NCI-H2196 (cell line): ENCODE results near the gene TSC22D1.

Source experiments
- DNase-seq: peaks from one replicate; lab custom pipeline; 2025; ENCODE audit not compliant: unreplicated experiment; lab: John Stamatoyannopoulos, UW

TSC22D1 gene

GRCh38 chr13:44388427-44389059, 187.6 kb downstream of the TSC22D1 start:
- no peak for DNase-seq

GRCh38 chr13:44386913-44387556, 189.1 kb downstream of the TSC22D1 start:
- no peak for DNase-seq

DNA sequence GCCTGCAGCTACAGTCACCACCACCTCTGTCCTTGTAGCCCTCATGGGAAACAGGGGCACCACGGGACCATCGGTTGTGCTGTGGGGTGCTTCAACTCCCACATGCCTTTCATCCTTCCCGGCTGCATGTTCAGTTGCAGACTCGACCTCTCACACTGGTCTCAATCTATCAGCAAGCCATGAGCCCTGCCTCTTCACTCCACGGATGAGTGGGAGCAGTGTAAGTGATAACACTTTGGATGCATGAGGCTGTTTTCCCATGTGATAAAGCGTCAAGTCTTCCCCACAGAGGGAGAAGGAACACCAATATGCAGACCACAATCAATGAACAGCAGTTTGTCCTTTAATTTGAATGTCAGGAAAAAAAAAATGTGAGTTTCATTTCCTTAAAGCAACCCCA, 190.3 kb downstream of the TSC22D1 start:
- no peak for DNase-seq

DNA sequence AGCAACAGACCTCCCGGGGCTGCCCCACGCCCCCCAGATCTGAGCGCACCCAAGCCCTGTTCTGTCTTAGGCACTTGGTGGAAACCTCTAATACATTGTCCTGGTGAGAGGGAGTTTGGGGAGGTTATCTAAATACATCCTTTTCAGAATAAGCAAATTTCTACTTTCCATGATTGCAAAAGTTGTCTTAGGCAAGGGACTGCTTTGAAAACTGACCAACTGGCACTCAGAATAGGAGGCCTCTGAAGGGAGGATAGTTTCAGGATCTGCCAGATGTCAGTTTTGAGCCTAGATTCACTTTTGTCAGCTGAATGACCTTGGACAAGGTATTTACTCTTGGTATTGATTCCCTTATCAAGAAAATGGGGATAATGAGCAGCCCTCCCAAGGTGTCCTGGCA, 190.7 kb downstream of the TSC22D1 start:
- no peak for DNase-seq

DNA sequence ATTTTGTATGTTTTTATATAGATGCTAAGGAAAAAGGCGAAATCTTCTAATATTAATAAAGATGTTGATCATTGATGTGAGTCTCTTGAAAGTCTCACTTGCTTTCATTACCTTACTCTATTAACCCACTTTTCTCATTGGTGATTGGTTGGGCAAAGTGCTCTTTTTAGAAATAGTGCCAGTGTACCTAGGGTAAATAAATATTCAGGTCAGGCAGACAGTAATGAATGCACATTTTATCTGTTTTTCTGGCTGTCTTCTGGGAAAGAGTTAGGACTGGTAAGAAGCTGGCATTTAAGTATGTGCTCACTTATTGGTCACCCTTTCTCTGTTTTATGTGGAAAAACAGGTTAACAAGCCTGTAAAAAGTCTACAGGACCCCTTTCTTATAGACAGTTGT, 191.4 kb downstream of the TSC22D1 start:
- DNase-seq: no peak

DNA sequence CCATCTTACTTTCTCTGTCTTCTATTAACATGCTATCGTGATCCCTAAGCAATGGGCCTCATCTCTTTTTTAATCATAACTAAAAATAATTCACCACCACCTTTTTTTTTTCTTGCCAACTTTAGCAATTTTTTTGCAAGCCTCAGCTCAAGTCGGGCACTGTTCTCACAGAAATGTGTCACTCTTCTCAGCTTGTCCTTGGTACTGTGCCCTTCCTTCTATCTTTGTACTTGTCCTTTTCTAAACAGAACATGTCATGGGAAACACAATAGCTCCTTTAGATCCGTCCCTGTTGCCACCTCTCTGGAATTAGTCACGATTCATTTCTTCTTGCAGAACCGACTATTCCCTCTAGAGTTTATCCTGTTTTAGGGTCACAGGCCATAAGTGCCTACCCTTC, 192.2 kb downstream of the TSC22D1 start:
- no peak for DNase-seq

DNA sequence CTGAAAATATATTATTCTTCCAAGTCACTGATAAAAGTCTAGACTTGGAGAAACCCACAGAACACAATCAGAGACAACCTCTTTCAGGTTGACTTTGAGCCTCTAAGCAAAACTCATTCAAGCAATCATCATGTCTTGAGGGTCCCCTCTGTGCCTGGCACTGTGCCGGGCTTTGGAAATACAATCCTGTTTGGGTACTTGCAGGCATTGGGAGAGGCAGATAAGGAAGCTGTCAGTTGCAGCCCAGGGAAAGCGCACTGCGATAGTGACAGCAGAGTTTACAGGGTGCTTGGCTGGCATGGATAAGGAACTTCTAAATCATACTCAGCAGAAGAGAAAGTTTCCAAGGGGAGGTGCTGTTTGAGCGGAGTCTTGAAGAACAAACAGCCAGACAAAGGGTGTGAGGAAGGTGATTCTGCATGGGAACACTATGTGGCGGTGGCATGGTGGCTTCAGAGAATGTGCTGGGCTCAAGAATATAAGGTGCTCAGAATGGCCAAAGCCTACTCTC, 193.4 kb downstream of the TSC22D1 start:
- DNase-seq: no peak
